GM12865 (cell line): ENCODE measurements around the gene STX1B.
"Not testable (repeated sequence)": the region's sequence is repeated elsewhere in the genome, so short reads cannot be mapped to it uniquely, and the experiment has no call there.

Experiments
- DNase-seq: peaks from one replicate; pipeline ENCODE4 v3.0.0; 2010; ENCODE audit warnings: low read depth
- H3K4me3 ChIP-seq: 2 replicates; pipeline ENCODE4 v1.5.1; 2011; ENCODE audit warnings: mild to moderate bottlenecking, low read depth, low read length, control low read depth
- TF ChIP-seq, protein P1 (sequence below): IDR thresholded peaks from 2 replicates; pipeline ENCODE4 v1.5.1; 2011; ENCODE audit warnings: low read length, control low read depth, low read depth, inconsistent platforms; ENCODE audit not compliant: insufficient read depth; ENCODE audit errors: missing control alignments

Gene STX1B

GRCh38 chr16:31016018-31016417 lies 5.6 kb upstream of the STX1B start:
- H3K4me3 ChIP-seq = no peak overlapping the region
- TF ChIP-seq, protein P1, sequence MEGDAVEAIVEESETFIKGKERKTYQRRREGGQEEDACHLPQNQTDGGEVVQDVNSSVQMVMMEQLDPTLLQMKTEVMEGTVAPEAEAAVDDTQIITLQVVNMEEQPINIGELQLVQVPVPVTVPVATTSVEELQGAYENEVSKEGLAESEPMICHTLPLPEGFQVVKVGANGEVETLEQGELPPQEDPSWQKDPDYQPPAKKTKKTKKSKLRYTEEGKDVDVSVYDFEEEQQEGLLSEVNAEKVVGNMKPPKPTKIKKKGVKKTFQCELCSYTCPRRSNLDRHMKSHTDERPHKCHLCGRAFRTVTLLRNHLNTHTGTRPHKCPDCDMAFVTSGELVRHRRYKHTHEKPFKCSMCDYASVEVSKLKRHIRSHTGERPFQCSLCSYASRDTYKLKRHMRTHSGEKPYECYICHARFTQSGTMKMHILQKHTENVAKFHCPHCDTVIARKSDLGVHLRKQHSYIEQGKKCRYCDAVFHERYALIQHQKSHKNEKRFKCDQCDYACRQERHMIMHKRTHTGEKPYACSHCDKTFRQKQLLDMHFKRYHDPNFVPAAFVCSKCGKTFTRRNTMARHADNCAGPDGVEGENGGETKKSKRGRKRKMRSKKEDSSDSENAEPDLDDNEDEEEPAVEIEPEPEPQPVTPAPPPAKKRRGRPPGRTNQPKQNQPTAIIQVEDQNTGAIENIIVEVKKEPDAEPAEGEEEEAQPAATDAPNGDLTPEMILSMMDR = no peak
- DNase-seq = no peak

DNA sequence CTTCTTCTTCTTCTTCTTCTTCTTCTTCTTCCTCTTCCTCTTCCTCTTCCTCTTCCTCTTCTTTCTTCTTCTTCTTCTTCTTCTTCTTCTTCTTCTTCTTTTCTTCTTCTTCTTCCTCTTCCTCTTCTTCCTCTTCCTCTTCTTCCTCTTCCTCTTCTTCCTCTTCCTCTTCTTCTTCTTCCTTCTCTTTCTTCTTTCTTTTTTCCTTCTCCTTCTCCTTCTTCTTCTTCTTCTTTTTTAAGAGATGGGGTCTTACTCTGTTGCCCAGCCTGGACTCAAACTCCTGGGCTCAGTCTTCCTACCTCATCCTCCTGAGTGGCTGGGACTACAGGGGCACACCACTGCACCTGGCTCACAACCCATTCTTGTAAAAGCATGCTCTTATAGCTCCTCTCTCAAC lies 2.9 kb upstream of the STX1B start:
- DNase-seq = not testable (repeated sequence)

DNA sequence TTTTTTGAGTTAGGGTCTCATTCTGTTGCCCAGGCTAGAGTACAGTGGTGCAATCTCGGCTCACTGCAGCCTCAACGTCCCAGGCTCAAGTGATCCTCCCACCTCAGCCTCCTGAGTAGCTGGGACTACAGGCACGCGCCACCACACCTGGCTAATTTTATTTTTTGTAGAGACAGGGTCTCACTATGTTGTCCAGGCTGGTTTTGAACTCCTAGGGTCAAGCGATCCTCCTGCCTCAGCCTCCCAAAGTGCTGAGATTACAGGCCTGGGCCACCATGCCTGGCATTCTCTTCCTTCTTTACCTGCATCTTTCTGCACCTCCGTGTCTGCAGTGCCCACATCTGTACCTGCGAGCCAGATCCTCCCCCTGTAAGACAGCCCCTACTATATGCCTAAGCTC lies 1.4 kb upstream of the STX1B start:
- not testable (repeated sequence) for H3K4me3 ChIP-seq, DNase-seq

More for the DNA sequence above, 2.9 kb upstream of the STX1B start:
- H3K4me3 ChIP-seq = not testable (repeated sequence)

- DNase-seq = no peak
- TF ChIP-seq, protein P1 = no peak
- no peak overlapping the region for H3K4me3 ChIP-seq
Observed at GRCh38 chr16:31009894-31010584, 399 bp downstream of the STX1B start.

GRCh38 chr16:31009120-31009519 lies 1.3 kb downstream of the STX1B start:
- TF ChIP-seq, protein P1 = no peak
- no peak for DNase-seq
- H3K4me3 ChIP-seq = no peak overlapping the region

DNA sequence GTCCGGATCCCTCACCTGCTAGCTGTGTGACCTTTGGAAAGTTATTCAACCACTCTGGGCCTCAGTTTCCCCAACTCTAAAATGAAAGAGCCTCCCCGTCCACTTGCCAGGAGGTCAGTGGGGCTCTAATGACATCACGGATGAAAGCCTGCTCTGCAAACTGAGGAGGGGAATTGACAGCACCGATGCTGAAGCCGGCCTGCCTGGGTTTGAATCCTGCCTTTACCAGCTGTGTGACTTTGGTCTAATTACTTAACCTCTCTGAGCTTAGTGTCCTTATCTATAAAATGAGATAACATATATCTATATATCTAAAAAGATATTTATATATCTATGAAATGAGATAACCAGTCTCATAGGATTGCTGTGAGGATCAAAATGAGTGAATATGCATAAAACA lies 1.9 kb downstream of the STX1B start:
- TF ChIP-seq, protein P1 = no peak
- no peak overlapping the region for H3K4me3 ChIP-seq

DNA sequence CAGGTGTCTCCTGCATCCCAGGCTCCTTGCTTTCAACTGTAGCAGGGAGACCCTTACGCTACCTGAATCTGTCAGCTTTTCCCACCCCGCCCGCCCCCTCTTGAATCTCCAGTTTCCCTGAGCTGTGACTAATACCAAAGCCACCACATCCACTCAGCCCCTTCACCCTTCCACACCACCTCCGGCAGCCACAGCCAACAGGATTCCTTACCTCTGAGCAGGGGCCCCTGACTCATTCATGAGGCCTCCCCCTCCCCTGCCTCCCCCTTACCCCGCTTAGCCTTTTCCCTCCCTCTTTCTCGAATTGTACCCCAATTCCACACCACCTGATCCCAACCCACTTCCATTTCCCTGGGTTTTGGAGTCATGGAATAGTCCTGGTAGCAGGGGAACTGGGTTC lies 2.3 kb downstream of the STX1B start:
- H3K4me3 ChIP-seq = no peak overlapping the region
- DNase-seq = no peak

More for the DNA sequence above, 1.9 kb downstream of the STX1B start:
- DNase-seq = no peak

DNA sequence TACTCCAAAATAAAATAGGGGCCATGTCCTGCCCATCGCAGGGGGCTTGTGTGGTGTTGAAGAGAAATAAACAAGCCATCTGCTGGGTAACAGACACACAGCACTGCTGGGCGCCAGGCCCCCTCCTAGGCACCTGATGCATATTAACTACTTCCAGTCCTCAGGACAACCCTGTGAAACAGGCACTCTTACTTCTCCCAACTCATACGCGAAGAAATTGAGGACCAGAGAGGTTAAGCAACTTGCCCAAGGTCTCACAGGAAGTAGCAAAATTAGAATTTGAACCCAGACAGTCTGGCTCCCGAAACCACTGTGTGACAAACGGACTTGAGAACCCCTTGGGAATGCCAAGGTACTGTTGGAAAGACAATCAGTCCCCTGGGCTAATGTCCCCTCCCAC lies 2.8 kb downstream of the STX1B start:
- no peak for DNase-seq
- no peak overlapping the region for H3K4me3 ChIP-seq
- TF ChIP-seq, protein P1 = no peak

More for the DNA sequence above, 2.3 kb downstream of the STX1B start:
- TF ChIP-seq, protein P1 = no peak
